ENCODE measurements around the gene RANBP3. TPM values are rescaled to one million over a fixed set of nuclear protein-coding genes. Genes with fewer than 3 reads are reported as not detected.
"Not testable (repeated sequence)": the region's sequence is repeated elsewhere in the genome, so short reads cannot be mapped to it uniquely, and the experiment has no call there.

Gene RANBP3
- total RNA-seq, 1 experiment from 2014 or later, result 44.1 TPM

DNA sequence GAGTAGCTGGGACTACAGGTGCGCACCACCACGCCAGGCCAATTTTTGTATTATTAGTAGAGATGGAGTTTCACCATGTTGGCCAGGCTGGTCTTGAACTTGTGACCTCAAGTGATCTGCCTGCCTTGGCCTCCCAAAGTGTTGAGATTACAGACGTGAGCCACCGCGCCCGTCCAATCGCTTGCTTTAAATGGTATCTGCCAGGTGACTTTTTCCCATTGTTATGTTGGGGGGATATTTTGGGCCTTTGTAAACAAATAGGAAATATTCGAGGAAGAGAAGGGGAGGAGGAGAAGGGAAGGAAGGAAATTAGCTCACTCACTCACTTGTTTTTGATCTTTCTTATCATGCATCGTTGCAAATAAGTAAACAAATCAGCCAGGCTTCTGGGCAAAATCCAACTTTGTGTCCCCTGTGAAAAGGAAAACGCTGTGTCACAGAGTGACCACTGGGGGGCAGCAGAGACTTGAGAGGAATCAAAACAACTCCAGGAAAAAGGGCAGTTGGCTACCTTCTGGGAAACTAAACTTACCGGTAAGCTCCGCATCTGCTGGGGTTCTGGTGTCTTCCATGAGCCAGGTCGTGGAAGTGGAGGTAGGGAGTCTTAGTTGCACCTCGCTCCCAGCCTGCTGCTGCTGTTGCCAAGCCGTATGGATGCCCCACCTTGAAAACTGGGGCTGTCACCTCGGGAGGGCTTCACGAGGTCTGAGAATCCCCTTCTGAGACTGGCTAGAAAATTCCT is 9.3 kb upstream of the RANBP3 start:
- peak; percentile 53 to 58 for DNase-seq
- BruUV-seq (replicated peaks), result no TSS peak

GRCh38 chr19:5985837-5986236 is 7.9 kb upstream of the RANBP3 start:
- H2AFZ ChIP-seq; H3K79me2 ChIP-seq (ENCODE audit: low read depth); H3K27me3 ChIP-seq (ENCODE audit: insufficient read depth, low read depth); H3K9me3 ChIP-seq (ENCODE audit: insufficient read depth, low read depth); DNase-seq; CTCF ChIA-PET; H3K4me2 ChIP-seq; H4K20me1 ChIP-seq (ENCODE audit: insufficient read depth); H3K27ac ChIP-seq; H3K9me2 ChIP-seq (ENCODE audit: insufficient read depth); H3K4me3 ChIP-seq; H3F3A ChIP-seq (ENCODE audit: insufficient read depth, low read depth); BruUV-seq (replicated peaks); H3K36me3 ChIP-seq (ENCODE audit: low read depth); H3K4me1 ChIP-seq (replicated peaks; ENCODE audit: insufficient read depth): not testable (repeated sequence)
- intact Hi-C loops (cut with micrococcal nuclease; ENCODE audit: unreplicated experiment), result loop anchor here (5.0 to 10.0 kb wide), 3 partner anchors 141 to 876 kb away; partner anchors contain the start of gene NRTN
- POLR2A ChIA-PET (ENCODE audit: unreplicated experiment), result interaction anchor here (0.6 kb wide), 1 partner anchor 91 kb away, joined by 3 read pairs; no protein-coding TSS in a partner anchor

More for the DNA sequence above, 9.3 kb upstream of the RANBP3 start:
- Histone ChIP-seq H3K9me3 (ENCODE audit: insufficient read depth, low read depth) (no peaks in the 10 kb centered on the region), H3F3A (ENCODE audit: insufficient read depth, low read depth) (no peaks in the 10 kb centered on the region; the same call in 1 of the 2 replicates), H3K27ac (no peak overlapping the region), H3K4me1 (replicated peaks; ENCODE audit: insufficient read depth) (0 out of 2 replicates have a peak, but pooled peaks cover 5% of the 10 kb centered on the region), H3K79me2 (ENCODE audit: low read depth) (no peaks in the 10 kb centered on the region), H3K36me3 (ENCODE audit: low read depth) (no peaks in the 10 kb centered on the region), H2AFZ (no peak overlapping the region), H3K4me2 (0 out of 2 replicates have a peak overlapping the region, but pooled peaks have one; percentile 34), H4K20me1 (ENCODE audit: insufficient read depth) (no peaks in the 10 kb centered on the region), H3K27me3 (ENCODE audit: insufficient read depth, low read depth) (no peaks in the 10 kb centered on the region), H3K9me2 (ENCODE audit: insufficient read depth) (no peaks in the 10 kb centered on the region), H3K4me3 (no peak overlapping the region)
- POLR2A ChIA-PET (ENCODE audit: unreplicated experiment), result no interaction called here
- intact Hi-C loops (cut with micrococcal nuclease; ENCODE audit: unreplicated experiment), result loop anchor here (5.0 to 10.0 kb wide), 3 partner anchors 140 to 875 kb away; partner anchors contain the start of gene NRTN
- no peak for TF ChIP-seq EZH2 (IDR thresholded peaks at IDR 0.05; ENCODE audit: low read depth)
- peak; percentile 86 for TF ChIP-seq CTCF (conservative IDR thresholded peaks at IDR 0.05)
- CTCF ChIA-PET, result interaction anchor here (0.6 kb wide), 1 partner anchor 505 kb away, joined by 4 read pairs; no protein-coding TSS in a partner anchor

DNA sequence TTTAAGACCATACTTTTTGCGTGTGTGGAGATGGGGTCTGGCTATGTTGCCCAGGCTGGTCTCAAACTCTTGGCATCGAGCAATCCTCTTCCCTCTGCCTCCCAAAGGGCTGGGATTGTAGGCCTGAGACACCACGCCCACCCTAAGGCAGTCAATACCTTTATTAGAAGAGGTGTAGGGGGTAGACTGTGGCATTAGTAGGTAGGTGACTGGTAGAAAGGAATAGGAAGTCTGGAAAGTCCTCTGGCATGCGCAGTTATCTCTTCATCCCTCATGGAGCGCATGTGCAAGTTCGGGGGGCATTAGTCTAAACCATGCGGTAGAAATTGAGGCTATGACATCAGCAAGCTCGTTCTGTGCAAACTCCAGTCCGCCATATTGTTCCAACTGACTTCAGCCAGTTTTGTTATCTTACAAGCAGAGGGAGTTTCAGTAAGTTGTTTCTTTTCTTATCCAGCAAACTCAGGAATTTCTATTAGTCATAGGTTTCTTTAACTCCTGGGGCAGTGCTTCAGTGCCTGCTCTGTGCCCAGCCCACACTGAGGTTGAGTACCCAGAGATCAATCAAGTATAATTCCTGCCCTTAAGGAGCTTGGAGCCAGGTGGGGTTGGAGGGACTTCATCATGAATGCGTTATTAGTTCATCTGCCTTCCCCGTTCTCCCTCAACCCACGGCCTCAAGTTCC is 7.3 kb upstream of the RANBP3 start:
- H2AFZ ChIP-seq, result no peak overlapping the region
- no peaks in the 10 kb centered on the region for H4K20me1 ChIP-seq (ENCODE audit: insufficient read depth)
- intact Hi-C loops (cut with micrococcal nuclease; ENCODE audit: unreplicated experiment), result loop anchor here (5.0 to 10.0 kb wide), 3 partner anchors 142 to 877 kb away; partner anchors contain the start of gene NRTN
- no peaks in the 10 kb centered on the region for H3K9me2 ChIP-seq (ENCODE audit: insufficient read depth)
- peak; percentile 18 to 75 for DNase-seq
- ChIA-PET CTCF (interaction anchor here (1.0 kb wide), 1 partner anchor 752 kb away, joined by 3 read pairs; the partner anchor contains the start of gene GPR108), POLR2A (ENCODE audit: unreplicated experiment) (interaction anchor here (0.6 kb wide), 2 partner anchors 92 to 803 kb away, joined by 3 to 6 read pairs; no protein-coding TSS in a partner anchor)
- H3F3A ChIP-seq (ENCODE audit: insufficient read depth, low read depth), result no peaks in the 10 kb centered on the region; the same call in 1 of the 2 replicates
- H3K27ac ChIP-seq, result no peak overlapping the region
- no TSS peak for BruUV-seq (replicated peaks)
- H3K4me2 ChIP-seq, result no peak overlapping the region
- no peaks in the 10 kb centered on the region for H3K79me2 ChIP-seq (ENCODE audit: low read depth)
- H3K4me3 ChIP-seq, result no peak overlapping the region
- no peaks in the 10 kb centered on the region for H3K36me3 ChIP-seq (ENCODE audit: low read depth)
- H3K9me3 ChIP-seq (ENCODE audit: insufficient read depth, low read depth), result no peaks in the 10 kb centered on the region
- H3K27me3 ChIP-seq (ENCODE audit: insufficient read depth, low read depth), result no peaks in the 10 kb centered on the region
- no peak for TF ChIP-seq EZH2 (IDR thresholded peaks at IDR 0.05; ENCODE audit: low read depth)
- no peak for TF ChIP-seq CTCF (conservative IDR thresholded peaks at IDR 0.05)
- 0 out of 2 replicates have a peak, but pooled peaks cover 5% of the 10 kb centered on the region for H3K4me1 ChIP-seq (replicated peaks; ENCODE audit: insufficient read depth)

Data from PC-9 (cell line).